ENCODE measurements around the gene CYB561. TPM values are rescaled to one million over a fixed set of nuclear protein-coding genes. Genes with fewer than 3 reads are reported as not detected.
A peak's percentile ranks its signal among the peaks of the same experiment; 100 is the strongest.
"Not testable (repeated sequence)": the region's sequence is repeated elsewhere in the genome, so short reads cannot be mapped to it uniquely, and the experiment has no call there.

Gene CYB561
- total and polyA plus RNA-seq, 8 donors, result 54.0 to 79.3 (median 63.4) TPM

DNA sequence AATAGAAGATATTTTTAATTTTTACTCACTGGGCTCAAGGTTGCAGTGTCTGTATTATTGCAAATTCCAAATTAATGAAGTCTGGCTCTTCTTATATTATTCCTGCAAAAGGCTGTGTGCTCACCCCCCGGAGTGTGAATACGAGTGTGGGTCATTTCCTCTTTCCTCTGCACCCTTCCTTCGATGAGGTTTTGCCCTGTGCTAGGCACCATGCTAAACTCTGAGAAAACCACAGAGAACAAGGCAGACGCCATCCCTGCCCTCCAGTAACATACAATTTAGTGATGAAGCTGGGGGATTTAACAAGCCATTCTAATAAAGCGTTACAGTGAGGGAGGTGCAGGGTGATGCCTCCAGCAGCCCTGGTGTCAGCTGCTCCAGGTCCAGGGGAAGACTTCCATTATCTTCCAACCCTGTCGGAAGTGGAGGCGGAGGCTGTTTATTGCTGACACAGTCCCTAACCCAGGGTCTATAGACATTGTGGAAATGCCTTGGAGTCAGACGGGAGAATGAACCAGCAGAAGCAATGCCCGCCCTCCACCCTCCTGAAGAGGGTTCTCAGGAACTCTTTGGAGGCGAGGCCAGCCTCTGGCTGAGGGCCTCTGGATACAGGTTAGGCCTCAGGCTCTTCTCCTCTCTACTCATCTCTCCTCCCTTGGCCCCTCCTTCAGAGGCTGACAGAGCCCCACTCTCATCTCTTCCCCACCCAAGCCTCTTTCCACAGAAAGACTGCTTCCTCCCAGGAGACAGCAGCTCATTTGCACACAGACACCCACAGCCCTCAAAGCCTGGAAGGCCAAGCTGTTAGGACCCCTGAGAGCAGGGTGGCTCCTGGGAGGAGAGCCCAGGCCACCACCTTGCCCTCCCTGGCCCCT, 28.7 kb upstream of the CYB561 start:
- Histone ChIP-seq H3K4me1 (peaks cover 10 to 24% (median 20%) of the 10 kb centered on the region in 3 donors), H3K4me3 (no peak overlapping the region), H3K9me3 (no peaks in the 10 kb centered on the region), H3K36me3 (no peaks in the 10 kb centered on the region), H3K27me3 (no peaks in the 10 kb centered on the region), H3K27ac (peak overlapping the region; percentile 4 to 86 (median 60))
- FAIRE-seq (no peak), DNase-seq (peak in 1 of 6 donors; percentile 29), ATAC-seq (no peak)
- WGBS, 2 donors, result 62 to 64% methylated on average over 10 of the region's 10 CpGs
- TF ChIP-seq, protein P1, sequence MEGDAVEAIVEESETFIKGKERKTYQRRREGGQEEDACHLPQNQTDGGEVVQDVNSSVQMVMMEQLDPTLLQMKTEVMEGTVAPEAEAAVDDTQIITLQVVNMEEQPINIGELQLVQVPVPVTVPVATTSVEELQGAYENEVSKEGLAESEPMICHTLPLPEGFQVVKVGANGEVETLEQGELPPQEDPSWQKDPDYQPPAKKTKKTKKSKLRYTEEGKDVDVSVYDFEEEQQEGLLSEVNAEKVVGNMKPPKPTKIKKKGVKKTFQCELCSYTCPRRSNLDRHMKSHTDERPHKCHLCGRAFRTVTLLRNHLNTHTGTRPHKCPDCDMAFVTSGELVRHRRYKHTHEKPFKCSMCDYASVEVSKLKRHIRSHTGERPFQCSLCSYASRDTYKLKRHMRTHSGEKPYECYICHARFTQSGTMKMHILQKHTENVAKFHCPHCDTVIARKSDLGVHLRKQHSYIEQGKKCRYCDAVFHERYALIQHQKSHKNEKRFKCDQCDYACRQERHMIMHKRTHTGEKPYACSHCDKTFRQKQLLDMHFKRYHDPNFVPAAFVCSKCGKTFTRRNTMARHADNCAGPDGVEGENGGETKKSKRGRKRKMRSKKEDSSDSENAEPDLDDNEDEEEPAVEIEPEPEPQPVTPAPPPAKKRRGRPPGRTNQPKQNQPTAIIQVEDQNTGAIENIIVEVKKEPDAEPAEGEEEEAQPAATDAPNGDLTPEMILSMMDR (IDR thresholded peaks at IDR 0.05), result no peak
- intact Hi-C loops (cut with DNase I), result loop anchor here in 1 of 3 donors (5.0 kb wide), 1 partner anchor 48 kb away; no protein-coding TSS in a partner anchor

DNA sequence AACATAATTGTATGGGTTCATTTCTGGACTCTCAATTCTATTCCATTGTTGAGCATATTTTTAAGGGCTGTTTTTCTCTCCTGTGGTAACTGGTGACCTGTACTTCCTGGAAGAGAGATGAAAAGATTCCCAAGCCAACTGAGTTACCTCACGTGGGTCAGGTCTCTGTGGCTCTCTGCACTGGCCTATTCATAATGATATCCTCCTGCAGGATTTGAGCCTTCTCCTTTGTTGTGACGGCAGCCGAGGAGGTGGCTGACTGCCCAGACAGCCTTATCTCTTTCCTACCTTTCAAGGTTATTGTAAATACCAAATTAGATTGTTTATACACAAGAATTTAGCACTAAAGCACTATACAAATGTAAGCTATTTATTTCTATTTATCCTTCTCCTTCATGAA, 28.1 kb upstream of the CYB561 start:
- no peak for FAIRE-seq
- DNase-seq, result peak in 5 of 6 donors; percentile 70 to 84 (median 76)
- TF ChIP-seq, protein P1 (IDR thresholded peaks at IDR 0.05), result no peak
- Histone ChIP-seq H3K36me3 (no peaks in the 10 kb centered on the region), H3K27me3 (no peaks in the 10 kb centered on the region), H3K4me1 (peaks cover 10 to 24% (median 20%) of the 10 kb centered on the region in 3 donors), H3K27ac (peak overlapping the region; percentile 51 to 86 (median 69)), H3K4me3 (no peak overlapping the region), H3K9me3 (no peaks in the 10 kb centered on the region)
- intact Hi-C loops (cut with DNase I), result no loop called here
- peak; percentile 71 to 80 (median 78) for ATAC-seq
- WGBS, 2 donors, result 4 to 6% methylated on average over 3 of the region's 3 CpGs

DNA sequence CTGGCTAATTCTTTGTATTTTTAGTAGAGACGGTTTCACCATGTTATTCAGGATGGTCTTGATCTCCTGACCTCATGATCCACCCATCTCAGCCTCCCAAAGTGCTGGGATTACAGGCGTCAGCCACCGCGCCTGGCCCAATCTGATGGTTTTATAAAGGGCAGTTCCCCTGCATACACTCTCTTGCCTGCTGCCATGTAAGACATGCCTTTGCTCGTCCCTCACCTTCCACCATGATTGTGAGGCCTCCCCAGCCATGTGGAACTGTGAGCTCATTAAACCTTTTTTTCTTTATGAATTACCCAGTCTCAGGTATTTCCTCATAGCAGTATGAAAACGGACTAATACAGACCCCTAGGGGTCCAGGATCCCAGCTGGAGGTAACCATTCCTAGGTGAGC, 22.0 kb upstream of the CYB561 start:
- FAIRE-seq; ATAC-seq; H3K4me1 ChIP-seq; intact Hi-C loops (cut with DNase I); H3K9me3 ChIP-seq; H3K36me3 ChIP-seq; H3K4me3 ChIP-seq; H3K27ac ChIP-seq; H3K27me3 ChIP-seq: not testable (repeated sequence)
- WGBS, 2 donors, result 85 to 90% methylated on average over 6 of the region's 6 CpGs
- DNase-seq, result peak in 1 of 6 donors; percentile 8

DNA sequence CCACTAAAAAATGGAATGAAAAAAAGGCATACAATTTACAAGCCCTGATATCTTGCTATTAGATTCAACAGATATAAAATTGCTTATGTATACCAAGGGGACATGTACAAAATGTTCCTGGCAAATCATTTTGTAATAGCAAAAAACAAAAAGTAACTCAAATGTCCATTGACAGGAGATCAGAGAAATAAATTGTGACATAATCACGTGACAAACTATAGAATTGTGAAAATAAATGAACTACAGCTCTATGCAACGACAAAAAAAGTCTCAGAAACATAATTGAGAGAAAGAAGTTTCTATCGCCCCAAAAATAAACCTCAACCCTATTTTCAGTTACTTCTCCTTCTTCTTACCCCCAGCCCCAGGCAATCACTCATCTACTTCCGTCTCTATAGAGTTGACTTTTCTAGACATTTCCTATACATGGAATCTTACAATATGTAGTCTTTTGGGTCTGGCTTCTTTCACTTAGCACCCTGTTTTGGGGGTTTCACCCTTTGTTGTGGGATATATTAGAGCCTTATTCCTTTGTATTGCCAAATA, 18.7 kb upstream of the CYB561 start:
- H3K4me3 ChIP-seq, result no peak overlapping the region
- no peaks in the 10 kb centered on the region for H3K36me3 ChIP-seq
- ATAC-seq, result no peak
- intact Hi-C loops (cut with DNase I), result no loop called here
- DNase-seq, result no peak
- TF ChIP-seq, protein P1 (IDR thresholded peaks at IDR 0.05), result no peak
- WGBS, 2 donors, result 70 to 87% methylated on average over 4 of the region's 4 CpGs
- no peak overlapping the region for H3K27ac ChIP-seq
- no peaks in the 10 kb centered on the region for H3K4me1 ChIP-seq
- no peaks in the 10 kb centered on the region for H3K27me3 ChIP-seq
- no peak for FAIRE-seq
- no peaks in the 10 kb centered on the region for H3K9me3 ChIP-seq

DNA sequence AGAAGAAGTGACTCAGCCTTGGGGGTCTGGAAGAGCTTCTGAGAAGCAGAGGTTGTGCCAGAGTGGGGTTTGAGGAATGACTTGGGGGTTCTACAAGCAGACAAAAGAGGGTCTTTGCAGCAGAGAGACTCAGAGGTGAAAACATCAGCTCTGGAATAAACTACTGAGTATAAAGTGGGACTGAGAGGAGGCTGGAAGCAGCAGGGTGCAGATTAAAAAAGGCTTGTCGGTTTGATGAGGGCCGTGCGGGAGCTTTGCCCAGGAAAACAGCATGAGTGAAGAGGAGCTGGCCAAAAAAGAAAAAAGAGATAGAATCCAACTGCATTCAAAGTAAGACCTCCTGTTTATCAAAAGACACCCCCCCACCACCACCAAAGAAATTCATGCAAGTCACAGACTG, 17.7 kb upstream of the CYB561 start:
- Histone ChIP-seq H3K4me3 (no peak overlapping the region), H3K27me3 (no peaks in the 10 kb centered on the region), H3K9me3 (no peaks in the 10 kb centered on the region), H3K27ac (no peak overlapping the region), H3K4me1 (no peaks in the 10 kb centered on the region), H3K36me3 (no peaks in the 10 kb centered on the region)
- TF ChIP-seq, protein P1 (IDR thresholded peaks at IDR 0.05), result no peak
- DNase-seq, result no peak
- no peak for FAIRE-seq
- ATAC-seq, result no peak
- intact Hi-C loops (cut with DNase I), result no loop called here
- 53 to 56% methylated on average over 3 of the region's 3 CpGs for WGBS, 2 donors
